Common myeloid progenitor, CD34-positive (primary cell): Measurements from ENCODE around the gene PRDM15.

ENCODE experiments used
- CTCF ChIA-PET: fragments of 350-600 bp; sonication (Branson Sonifier 250); formaldehyde crosslinking; loops from one replicate; lab custom pipeline; 2021; ENCODE audit warnings: antibody characterized with exemption; lab: Charles Lee
- POLR2A ChIA-PET: fragments of 350-600 bp; sonication (Branson Sonifier 250); formaldehyde crosslinking; loops from one replicate; lab custom pipeline; 2021; ENCODE audit warnings: antibody characterized with exemption; lab: Charles Lee
- DNase-seq, 3 donors: peaks; one replicate each; pipeline versions ENCODE4 v3.0.0 to v3.0.0-alpha.2; 2013
- H3K27ac ChIP-seq, 2 experiments: 1 replicate in 1 of 2; 2 replicates in 1 of 2; pipeline ENCODE4 v1.7.0; 2013; ENCODE audit warnings: inconsistent platforms in 2 of 2, low read length in 2 of 2, mild to moderate bottlenecking in 2 of 2, low read depth in 1 of 2, moderate library complexity in 1 of 2; ENCODE audit not compliant: severe bottlenecking in 2 of 2, insufficient read depth in 1 of 2, poor library complexity in 1 of 2
- H3K27me3 ChIP-seq, 5 experiments: replicated peaks in 2 of 5; 1 replicate in 3 of 5; 2 replicates in 2 of 5; pipeline versions ENCODE4 v1.6.1 to v1.7.0; 2013; ENCODE audit warnings: low read length in 4 of 5, mild to moderate bottlenecking in 2 of 5, moderate library complexity in 2 of 5, inconsistent platforms in 1 of 5; ENCODE audit not compliant: insufficient read depth in 5 of 5, control insufficient read depth in 4 of 5
- H3K36me3 ChIP-seq, 4 experiments: 1 replicate in 2 of 4; 2 replicates in 2 of 4; pipeline versions ENCODE4 v1.6.1 to v1.7.0; 2013; ENCODE audit warnings: low read length in 3 of 4, control low read depth in 1 of 4, mild to moderate bottlenecking in 1 of 4; ENCODE audit not compliant: control insufficient read depth in 4 of 4, insufficient read depth in 4 of 4
- H3K4me1 ChIP-seq, 4 experiments: 1 replicate in 3 of 4; 2 replicates in 1 of 4; pipeline versions ENCODE4 v1.6.1 to v1.7.1; 2013; ENCODE audit warnings: low read length in 3 of 4, mild to moderate bottlenecking in 3 of 4, control low read depth in 1 of 4, inconsistent platforms in 1 of 4, moderate library complexity in 1 of 4; ENCODE audit not compliant: control insufficient read depth in 4 of 4, insufficient read depth in 4 of 4; ENCODE audit errors: control extremely low read depth in 1 of 4
- H3K4me3 ChIP-seq, 7 experiments: 1 replicate in 4 of 7; 2 replicates in 3 of 7; pipeline versions ENCODE4 v1.5.1 to v1.7.0; 2013; ENCODE audit warnings: mild to moderate bottlenecking in 7 of 7, low read length in 6 of 7, moderate library complexity in 6 of 7, inconsistent platforms in 2 of 7, low read depth in 2 of 7, control low read depth in 1 of 7; ENCODE audit not compliant: insufficient read depth in 4 of 7, control insufficient read depth in 1 of 7; ENCODE audit errors: extremely low read depth in 1 of 7
- H3K9me3 ChIP-seq, 5 experiments: 1 replicate in 4 of 5; 2 replicates in 1 of 5; pipeline versions ENCODE4 v1.6.1 to v1.7.1; 2013; ENCODE audit warnings: low read length in 4 of 5, mild to moderate bottlenecking in 2 of 5, inconsistent platforms in 1 of 5, low read depth in 1 of 5, moderate library complexity in 1 of 5; ENCODE audit not compliant: control insufficient read depth in 4 of 5, insufficient read depth in 2 of 5; ENCODE audit errors: control extremely low read depth in 1 of 5
- WGBS: methylation state at CpG from one replicate; pipeline ENCODE4 v1.1.5; 2013; ENCODE audit not compliant: insufficient coverage; 5-methylcytosine and 5-hydroxymethylcytosine counted together

Gene PRDM15

GRCh38 chr21:41819236-41819855 is 59.8 kb downstream of the PRDM15 start:
- ChIA-PET POLR2A (no interaction called here), CTCF (no interaction called here)
- Histone ChIP-seq H3K4me1 (peaks cover 0 to 10% (median 4%) of the 10 kb centered on the region in 4 experiments), H3K27ac (no peak overlapping the region), H3K27me3 (no peaks in the 10 kb centered on the region), H3K4me3 (no peak overlapping the region), H3K36me3 (peaks cover 2 to 42% (median 25%) of the 10 kb centered on the region in 4 experiments), H3K9me3 (no peaks in the 10 kb centered on the region)
- 98% methylated on average over 22 of the region's 26 CpGs for whole genome bisulfite sequencing
- no peak for DNase-seq

GRCh38 chr21:41817877-41818855 is 61.0 kb downstream of the PRDM15 start:
- ChIA-PET POLR2A (no interaction called here), CTCF (interaction anchor here (0.6 to 4.2 kb wide), 11 partner anchors 20 to 534 kb away, joined by 3 to 51 read pairs (median 3); no protein-coding TSS in a partner anchor)
- Histone ChIP-seq H3K27me3 (no peaks in the 10 kb centered on the region), H3K4me3 (no peak overlapping the region), H3K4me1 (peaks cover 0 to 5% (median 4%) of the 10 kb centered on the region in 4 experiments), H3K9me3 (no peaks in the 10 kb centered on the region), H3K27ac (no peak overlapping the region), H3K36me3 (peaks cover 0 to 41% (median 24%) of the 10 kb centered on the region in 4 experiments)
- 96% methylated on average over 21 of the region's 24 CpGs for WGBS
- peak in 1 of 3 donors; percentile 3 for DNase-seq

GRCh38 chr21:41817228-41817627 is 61.9 kb downstream of the PRDM15 start:
- ChIA-PET CTCF (interaction anchor here (0.6 to 4.2 kb wide), 41 partner anchors 8 to 533 kb away, joined by 3 to 51 read pairs (median 4); no protein-coding TSS in a partner anchor), POLR2A (no interaction called here)
- H3K4me1 ChIP-seq = peaks cover 0 to 5% (median 4%) of the 10 kb centered on the region in 4 experiments
- no peaks in the 10 kb centered on the region for H3K27me3 ChIP-seq
- H3K9me3 ChIP-seq = no peaks in the 10 kb centered on the region
- DNase-seq = peak; percentile 70 to 82 (median 79)
- peaks cover 0 to 44% (median 27%) of the 10 kb centered on the region in 4 experiments for H3K36me3 ChIP-seq
- WGBS = 50% methylated on average over 1 of the region's 3 CpGs
- H3K27ac ChIP-seq = no peak overlapping the region
- H3K4me3 ChIP-seq = no peak overlapping the region

- Histone ChIP-seq H3K27ac (no peak overlapping the region), H3K4me3 (peak overlapping the region in 1 of 7 experiments; percentile 4), H3K9me3 (no peaks in the 10 kb centered on the region), H3K27me3 (no peaks in the 10 kb centered on the region), H3K4me1 (peaks cover 0 to 5% (median 4%) of the 10 kb centered on the region in 4 experiments), H3K36me3 (peaks cover 0 to 42% (median 26%) of the 10 kb centered on the region in 4 experiments)
- WGBS = 13% methylated on average over 11 of the region's 12 CpGs
- CTCF ChIA-PET = interaction anchor here (0.6 to 4.2 kb wide), 43 partner anchors 7 to 533 kb away, joined by 3 to 51 read pairs (median 4); no protein-coding TSS in a partner anchor
- peak; percentile 59 to 67 (median 66) for DNase-seq
- POLR2A ChIA-PET = interaction anchor here (0.7 kb wide), 1 partner anchor 234 kb away, joined by 3 read pairs; no protein-coding TSS in a partner anchor
These were observed 62.5 kb downstream of the PRDM15 start for GRCh38 chr21:41816583-41817165.

- H3K36me3 ChIP-seq = peaks cover 2 to 42% (median 25%) of the 10 kb centered on the region in 4 experiments
- no peak for DNase-seq
- WGBS = 94% methylated on average over 50 of the region's 50 CpGs
- ChIA-PET POLR2A (interaction anchor here (0.7 kb wide), 1 partner anchor 234 kb away, joined by 3 read pairs; no protein-coding TSS in a partner anchor), CTCF (interaction anchor here (0.6 to 4.2 kb wide), 34 partner anchors 9 to 532 kb away, joined by 3 to 51 read pairs (median 4); no protein-coding TSS in a partner anchor)
- no peaks in the 10 kb centered on the region for H3K27me3 ChIP-seq
- no peak overlapping the region for H3K27ac ChIP-seq
- no peaks in the 10 kb centered on the region for H3K9me3 ChIP-seq
- H3K4me1 ChIP-seq = peaks cover 0 to 5% (median 4%) of the 10 kb centered on the region in 4 experiments
- H3K4me3 ChIP-seq = no peak overlapping the region
These were observed 63.2 kb downstream of the PRDM15 start for GRCh38 chr21:41815652-41816582.

- POLR2A ChIA-PET = no interaction called here
- Histone ChIP-seq H3K4me1 (peaks cover 0 to 5% (median 4%) of the 10 kb centered on the region in 4 experiments), H3K9me3 (no peaks in the 10 kb centered on the region), H3K4me3 (no peak overlapping the region), H3K36me3 (peaks cover 5 to 50% (median 32%) of the 10 kb centered on the region in 4 experiments), H3K27me3 (no peaks in the 10 kb centered on the region), H3K27ac (no peak overlapping the region)
- CTCF ChIA-PET = interaction anchor here (0.6 kb wide), 1 partner anchor 27 kb away, joined by 3 read pairs; no protein-coding TSS in a partner anchor
- WGBS = 98% methylated on average over 9 of the region's 11 CpGs
- no peak for DNase-seq
These were observed 65.9 kb downstream of the PRDM15 start for GRCh38 chr21:41813226-41813625.
